Measurements from ENCODE around the gene SMIM35. TPM values are rescaled to one million over a fixed set of nuclear protein-coding genes. Genes with fewer than 3 reads are reported as not detected.

SMIM35 gene
- total RNA-seq, 4 donors from 2014 or later = not detected

- H3K4me3 ChIP-seq = no peak overlapping the region
- ATAC-seq = no peak
- no peak overlapping the region for H3K27ac ChIP-seq
These were observed 109.7 kb downstream of the SMIM35 start for GRCh38 chr11:117977029-117977428.

GRCh38 chr11:117976445-117976844, 110.3 kb downstream of the SMIM35 start:
- H3K4me3 ChIP-seq = no peak overlapping the region
- no peaks in the 10 kb centered on the region for H3K36me3 ChIP-seq
- H3K27ac ChIP-seq = no peak overlapping the region
- peaks cover 0 to 5% (median 3%) of the 10 kb centered on the region in 3 donors for H3K27me3 ChIP-seq
- ATAC-seq (no peak), DNase-seq (no peak)
- no peaks in the 10 kb centered on the region for H3K4me1 ChIP-seq
- in situ Hi-C loops (cut with MboI; ENCODE audit: low sequenced_read_pairs in 4 of 4) (no loop called here), intact Hi-C loops (cut with DNase I; ENCODE audit: low total_unique reads) (no loop called here)
- H3K9me3 ChIP-seq = no peaks in the 10 kb centered on the region
- no peak for TF ChIP-seq CTCF (IDR thresholded peaks at IDR 0.05 in 4 of 5, conservative IDR thresholded peaks at IDR 0.05 in 1 of 5)
- no peak for TF ChIP-seq POLR2A (IDR thresholded peaks at IDR 0.05)

More at GRCh38 chr11:117977029-117977428, 109.7 kb downstream of the SMIM35 start:
- H3K36me3 ChIP-seq = no peaks in the 10 kb centered on the region
- TF ChIP-seq POLR2A (IDR thresholded peaks at IDR 0.05) = no peak
- TF ChIP-seq CTCF (IDR thresholded peaks at IDR 0.05 in 4 of 5, conservative IDR thresholded peaks at IDR 0.05 in 1 of 5) = no peak
- no peaks in the 10 kb centered on the region for H3K9me3 ChIP-seq
- intact Hi-C loops (cut with DNase I; ENCODE audit: low total_unique reads) = no loop called here
- in situ Hi-C loops (cut with MboI; ENCODE audit: low sequenced_read_pairs in 4 of 4) = no loop called here
- H3K27me3 ChIP-seq = peaks cover 0 to 5% (median 3%) of the 10 kb centered on the region in 3 donors
- H3K4me1 ChIP-seq = no peaks in the 10 kb centered on the region
- DNase-seq = no peak

GRCh38 chr11:117973503-117973860, 113.3 kb downstream of the SMIM35 start:
- Histone ChIP-seq H3K27ac (no peak overlapping the region), H3K9me3 (no peaks in the 10 kb centered on the region), H3K4me1 (no peaks in the 10 kb centered on the region), H3K27me3 (peaks cover 0 to 2% (median 0%) of the 10 kb centered on the region in 3 donors), H3K4me3 (no peak overlapping the region), H3K36me3 (no peaks in the 10 kb centered on the region)
- intact Hi-C loops (cut with DNase I; ENCODE audit: low total_unique reads) (no loop called here), in situ Hi-C loops (cut with MboI; ENCODE audit: low sequenced_read_pairs in 4 of 4) (no loop called here)
- TF ChIP-seq POLR2A (IDR thresholded peaks at IDR 0.05) (no peak), CTCF (IDR thresholded peaks at IDR 0.05 in 4 of 5, conservative IDR thresholded peaks at IDR 0.05 in 1 of 5) (no peak)
- ATAC-seq (no peak), DNase-seq (no peak)

GRCh38 chr11:117972629-117973502, 113.9 kb downstream of the SMIM35 start:
- Histone ChIP-seq H3K9me3 (no peaks in the 10 kb centered on the region), H3K4me3 (no peak overlapping the region), H3K4me1 (no peaks in the 10 kb centered on the region), H3K36me3 (no peaks in the 10 kb centered on the region), H3K27ac (no peak overlapping the region), H3K27me3 (peaks cover 0 to 2% (median 0%) of the 10 kb centered on the region in 3 donors)
- ATAC-seq = no peak
- intact Hi-C loops (cut with DNase I; ENCODE audit: low total_unique reads) (no loop called here), in situ Hi-C loops (cut with MboI; ENCODE audit: low sequenced_read_pairs in 4 of 4) (no loop called here)
- TF ChIP-seq CTCF (IDR thresholded peaks at IDR 0.05 in 4 of 5, conservative IDR thresholded peaks at IDR 0.05 in 1 of 5) = no peak
- TF ChIP-seq POLR2A (IDR thresholded peaks at IDR 0.05) = no peak
- no peak for DNase-seq

Data from gastrocnemius medialis (tissue), 4 donors.